ENCODE data around the gene CGB1. TPM values are rescaled to one million over a fixed set of nuclear protein-coding genes. Genes with fewer than 3 reads are reported as not detected.
A peak's percentile ranks its signal among the peaks of the same experiment; 100 is the strongest.
"Not testable (repeated sequence)": the region's sequence is repeated elsewhere in the genome, so short reads cannot be mapped to it uniquely, and the experiment has no call there.

The CGB1 gene
- total and polyA plus RNA-seq, 2 donors from 2014 or later: not detected

DNA sequence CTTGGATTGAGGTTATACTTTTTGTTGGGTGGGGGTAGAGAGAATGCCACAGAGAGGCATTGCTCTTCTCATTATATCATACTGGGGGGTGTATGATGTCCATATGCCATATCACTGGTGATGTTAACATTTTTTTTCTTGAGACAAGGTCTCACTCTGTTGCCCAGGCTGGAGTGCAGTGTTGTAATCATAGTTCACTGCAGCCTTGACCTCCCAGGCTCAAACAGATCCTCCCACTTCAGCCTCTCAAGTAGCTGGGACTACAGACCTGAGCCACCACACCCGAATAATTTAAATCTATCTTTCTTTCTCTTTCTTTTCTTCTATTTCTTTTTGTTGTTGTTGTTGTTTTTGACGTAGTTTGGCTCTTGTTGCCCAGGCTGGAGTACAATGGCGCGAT is 43.7 kb upstream of the CGB1 start:
- intact Hi-C loops (cut with DNase I): no loop called here
- DNase-seq (no peak), FAIRE-seq (no peak)
- H3K4me3 ChIP-seq (ENCODE audit: low read length in 3 of 3): no peak overlapping the region
- TF ChIP-seq, protein P1, sequence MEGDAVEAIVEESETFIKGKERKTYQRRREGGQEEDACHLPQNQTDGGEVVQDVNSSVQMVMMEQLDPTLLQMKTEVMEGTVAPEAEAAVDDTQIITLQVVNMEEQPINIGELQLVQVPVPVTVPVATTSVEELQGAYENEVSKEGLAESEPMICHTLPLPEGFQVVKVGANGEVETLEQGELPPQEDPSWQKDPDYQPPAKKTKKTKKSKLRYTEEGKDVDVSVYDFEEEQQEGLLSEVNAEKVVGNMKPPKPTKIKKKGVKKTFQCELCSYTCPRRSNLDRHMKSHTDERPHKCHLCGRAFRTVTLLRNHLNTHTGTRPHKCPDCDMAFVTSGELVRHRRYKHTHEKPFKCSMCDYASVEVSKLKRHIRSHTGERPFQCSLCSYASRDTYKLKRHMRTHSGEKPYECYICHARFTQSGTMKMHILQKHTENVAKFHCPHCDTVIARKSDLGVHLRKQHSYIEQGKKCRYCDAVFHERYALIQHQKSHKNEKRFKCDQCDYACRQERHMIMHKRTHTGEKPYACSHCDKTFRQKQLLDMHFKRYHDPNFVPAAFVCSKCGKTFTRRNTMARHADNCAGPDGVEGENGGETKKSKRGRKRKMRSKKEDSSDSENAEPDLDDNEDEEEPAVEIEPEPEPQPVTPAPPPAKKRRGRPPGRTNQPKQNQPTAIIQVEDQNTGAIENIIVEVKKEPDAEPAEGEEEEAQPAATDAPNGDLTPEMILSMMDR (IDR thresholded peaks at IDR 0.05; ENCODE audit: borderline replicate concordance, extremely low read depth, insufficient read depth): no peak
- no peaks in the 10 kb centered on the region for H3K36me3 ChIP-seq (ENCODE audit: control insufficient read depth in 2 of 3, insufficient read depth in 3 of 3, low read length in 3 of 3)
- H3K4me1 ChIP-seq (ENCODE audit: control insufficient read depth in 2 of 3, insufficient read depth in 2 of 3, low read depth in 1 of 3, low read length in 3 of 3): no peaks in the 10 kb centered on the region
- no peaks in the 10 kb centered on the region for H3K9me3 ChIP-seq (ENCODE audit: control insufficient read depth in 2 of 3, insufficient read depth in 1 of 3, low read length in 3 of 3)
- no peak overlapping the region for H3K9ac ChIP-seq (ENCODE audit: low read length in 3 of 3)
- no peaks in the 10 kb centered on the region for H3K27me3 ChIP-seq (ENCODE audit: control insufficient read depth, insufficient read depth, low read length)
- no peak overlapping the region for H3K27ac ChIP-seq (ENCODE audit: low read depth in 2 of 2, low read length in 2 of 2)

DNA sequence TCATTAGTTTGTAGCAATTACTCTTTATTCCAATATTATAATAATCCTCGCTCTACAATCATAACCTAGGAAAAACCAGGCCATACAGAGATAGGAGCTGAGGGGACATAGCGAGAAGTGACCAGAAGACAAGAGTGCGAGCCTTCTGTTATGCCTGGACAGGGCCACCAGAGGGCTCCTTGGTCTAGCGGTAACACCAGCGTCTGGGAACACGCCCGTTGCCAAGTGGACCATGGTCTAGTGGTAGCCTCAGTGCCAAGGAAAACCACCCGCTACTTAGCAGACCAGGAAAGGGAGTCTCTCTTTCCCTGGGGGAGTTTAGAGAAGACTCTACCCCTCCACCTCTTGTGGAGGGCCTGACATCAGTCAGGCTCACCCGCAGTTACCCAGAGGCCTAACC is 38.2 kb upstream of the CGB1 start:
- DNase-seq: peak in 4 of 5 donors; percentile 55 to 87 (median 61)
- TF ChIP-seq, protein P1 (IDR thresholded peaks at IDR 0.05; ENCODE audit: borderline replicate concordance, extremely low read depth, insufficient read depth): peak; percentile 47
- H3K9ac ChIP-seq (ENCODE audit: low read length in 3 of 3); H3K4me1 ChIP-seq (ENCODE audit: control insufficient read depth in 2 of 3, insufficient read depth in 2 of 3, low read depth in 1 of 3, low read length in 3 of 3); intact Hi-C loops (cut with DNase I); H3K9me3 ChIP-seq (ENCODE audit: control insufficient read depth in 2 of 3, insufficient read depth in 1 of 3, low read length in 3 of 3); FAIRE-seq; H3K27ac ChIP-seq (ENCODE audit: low read depth in 2 of 2, low read length in 2 of 2); H3K4me3 ChIP-seq (ENCODE audit: low read length in 3 of 3); H3K36me3 ChIP-seq (ENCODE audit: control insufficient read depth in 2 of 3, insufficient read depth in 3 of 3, low read length in 3 of 3); H3K27me3 ChIP-seq (ENCODE audit: control insufficient read depth, insufficient read depth, low read length): not testable (repeated sequence)

DNA sequence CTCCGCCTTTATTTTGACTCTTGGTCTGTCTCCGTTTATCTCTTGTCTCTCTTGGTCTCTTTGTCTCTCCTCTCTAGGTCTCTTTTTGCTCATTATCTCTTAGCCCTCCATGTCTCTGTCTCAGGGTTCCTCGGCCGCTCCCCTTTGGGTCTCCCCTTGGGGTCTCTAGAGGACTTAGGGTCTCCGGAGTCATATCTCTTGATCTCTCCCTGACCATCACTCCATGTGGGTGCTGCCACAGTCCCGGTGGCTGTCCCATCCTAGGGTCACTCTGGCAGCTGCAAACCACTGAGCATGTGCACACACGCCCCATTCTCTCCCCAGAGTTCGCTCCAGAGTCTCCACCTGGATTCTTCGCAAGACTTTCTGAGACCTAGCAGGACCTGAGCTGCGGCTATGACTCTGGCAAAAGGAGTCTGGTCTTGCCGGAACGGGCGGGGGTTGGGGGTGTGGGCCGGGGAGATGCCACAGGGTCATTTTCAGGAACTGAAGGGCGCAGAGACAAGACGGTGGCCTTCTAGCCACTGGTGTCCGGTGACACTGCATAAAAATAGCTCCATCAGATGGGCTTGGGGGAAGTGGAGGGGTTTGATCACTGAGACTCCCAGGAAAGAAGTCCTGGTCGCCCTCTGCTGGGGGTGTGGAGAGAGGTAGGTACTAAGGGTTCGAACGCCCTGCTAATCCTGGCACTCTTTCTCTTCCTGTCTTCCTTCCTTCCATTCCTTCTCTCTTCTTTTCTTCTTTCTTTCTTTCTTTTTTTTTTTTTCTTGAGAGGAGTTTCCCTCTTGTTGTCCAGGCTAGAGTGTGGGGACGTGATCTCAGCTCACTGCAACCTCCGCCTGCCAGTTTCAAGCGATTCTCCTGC is 37.1 kb upstream of the CGB1 start:
- FAIRE-seq (no peak), DNase-seq (no peak)
- Histone ChIP-seq H3K27me3 (ENCODE audit: control insufficient read depth, insufficient read depth, low read length) (peaks cover 10% of the 10 kb centered on the region), H3K27ac (ENCODE audit: low read depth in 2 of 2, low read length in 2 of 2) (no peak overlapping the region), H3K4me3 (ENCODE audit: low read length in 3 of 3) (no peak overlapping the region), H3K9ac (ENCODE audit: low read length in 3 of 3) (no peak overlapping the region), H3K9me3 (ENCODE audit: control insufficient read depth in 2 of 3, insufficient read depth in 1 of 3, low read length in 3 of 3) (no peaks in the 10 kb centered on the region), H3K36me3 (ENCODE audit: control insufficient read depth in 2 of 3, insufficient read depth in 3 of 3, low read length in 3 of 3) (no peaks in the 10 kb centered on the region), H3K4me1 (ENCODE audit: control insufficient read depth in 2 of 3, insufficient read depth in 2 of 3, low read depth in 1 of 3, low read length in 3 of 3) (no peaks in the 10 kb centered on the region)
- TF ChIP-seq, protein P1 (IDR thresholded peaks at IDR 0.05; ENCODE audit: borderline replicate concordance, extremely low read depth, insufficient read depth): no peak
- intact Hi-C loops (cut with DNase I): no loop called here

Data from kidney (tissue), 14 donors.